H1 (cell line): ENCODE results near the gene PAX7.

ENCODE experiments used
- CHD1 ChIP-seq: IDR thresholded peaks from 2 replicates; pipeline ENCODE4 v1.6.1; 2012; ENCODE audit warnings: low read depth, low read length, improper control_type of control experiment
- CTCF ChIP-seq, 3 experiments: IDR thresholded peaks; 1 replicate in 2 of 3; 2 replicates in 1 of 3; pipeline versions ENCODE4 v1.5.1 to v1.6.1; 2011; ENCODE audit warnings: low read length in 3 of 3, mild to moderate bottlenecking in 3 of 3, inconsistent platforms in 2 of 3, low read depth in 1 of 3, moderate library complexity in 1 of 3; ENCODE audit not compliant: insufficient read depth in 1 of 3; ENCODE audit errors: control extremely low read depth in 1 of 3
- EZH2 ChIP-seq: fragments of 200-600 bp; sonication (generic); IDR thresholded peaks from 2 replicates; pipeline ENCODE4 v1.7.1; 2012; ENCODE audit warnings: low read depth, mild to moderate bottlenecking, moderate library complexity, low read length, inconsistent platforms; ENCODE audit not compliant: severe bottlenecking
- SRF ChIP-seq: IDR thresholded peaks from 2 replicates; pipeline ENCODE4 v1.6.1; 2011; ENCODE audit warnings: mild to moderate bottlenecking, low read depth, low read length, moderate library complexity

- TF ChIP-seq SRF (no peak), CTCF (IDR thresholded peaks at IDR 0.05; ENCODE audit: control extremely low read depth in 1 of 3, insufficient read depth in 1 of 3, low read depth in 1 of 3, low read length in 3 of 3) (no peak), EZH2 (no peak), CHD1 (no peak)
Observed at GRCh38 chr1:18639368-18640055, 8.9 kb downstream of the PAX7 start.
